ENCODE measurements around the gene FHIT.

GRCh38 chr3:60336061-60336460 lies 915.2 kb downstream of the FHIT start:
- no peak for TF ChIP-seq POLR2A (IDR thresholded peaks at IDR 0.05)
- no peak for TF ChIP-seq POLR2AphosphoS5 (IDR thresholded peaks at IDR 0.05)
- TF ChIP-seq CTCF (IDR thresholded peaks at IDR 0.05), result no peak

Data from transverse colon (tissue), 4 donors.